Myocyte (in vitro differentiated cells): ENCODE results near the gene HAND1. TPM values are rescaled to one million over a fixed set of nuclear protein-coding genes. Genes with fewer than 3 reads are reported as not detected.

ENCODE experiments used
- total RNA-seq: library from RNA; depleted of rRNA; stranded (reverse); fragments of >200 nt; gene quantifications from 2 replicates; pipeline ENCODE4 v1.2.3, GENCODE V29; 2014

The HAND1 gene
- total RNA-seq, 1 donor from 2014 or later: not detected

Other genes starting within 250 kb of the HAND1 start
- 20.2 and 23.4 TPM in 2 replicates for gene SAP30L, start 32.2 kb downstream of the HAND1 start, total RNA-seq